NB4 (cell line): ENCODE data around the gene IL16.

Experiments
- DNase-seq: peaks from one replicate; pipeline ENCODE4 v3.0.0; 2010; ENCODE audit warnings: low read depth
- H3K4me3 ChIP-seq: one replicate; pipeline ENCODE4 v1.5.1; 2011; ENCODE audit warnings: mild to moderate bottlenecking, low read depth, low read length, moderate library complexity
- MYC ChIP-seq: IDR thresholded peaks from 2 replicates; pipeline ENCODE4 v1.6.1; 2011; ENCODE audit warnings: low read depth, low read length
- POLR2A ChIP-seq: IDR thresholded peaks from 2 replicates; pipeline ENCODE4 v1.6.1; 2011; ENCODE audit warnings: mild to moderate bottlenecking; ENCODE audit not compliant: insufficient read length; ENCODE audit errors: extremely low read depth
- TF ChIP-seq, protein P1 (sequence below): IDR thresholded peaks from 2 replicates; pipeline ENCODE4 v1.6.1; 2011; ENCODE audit warnings: low read depth, low read length
- TF ChIP-seq, protein P2 (sequence below): IDR thresholded peaks from one replicate; pipeline ENCODE4 v1.5.1; 2012; ENCODE audit warnings: low read depth, low read length

IL16 gene

DNA sequence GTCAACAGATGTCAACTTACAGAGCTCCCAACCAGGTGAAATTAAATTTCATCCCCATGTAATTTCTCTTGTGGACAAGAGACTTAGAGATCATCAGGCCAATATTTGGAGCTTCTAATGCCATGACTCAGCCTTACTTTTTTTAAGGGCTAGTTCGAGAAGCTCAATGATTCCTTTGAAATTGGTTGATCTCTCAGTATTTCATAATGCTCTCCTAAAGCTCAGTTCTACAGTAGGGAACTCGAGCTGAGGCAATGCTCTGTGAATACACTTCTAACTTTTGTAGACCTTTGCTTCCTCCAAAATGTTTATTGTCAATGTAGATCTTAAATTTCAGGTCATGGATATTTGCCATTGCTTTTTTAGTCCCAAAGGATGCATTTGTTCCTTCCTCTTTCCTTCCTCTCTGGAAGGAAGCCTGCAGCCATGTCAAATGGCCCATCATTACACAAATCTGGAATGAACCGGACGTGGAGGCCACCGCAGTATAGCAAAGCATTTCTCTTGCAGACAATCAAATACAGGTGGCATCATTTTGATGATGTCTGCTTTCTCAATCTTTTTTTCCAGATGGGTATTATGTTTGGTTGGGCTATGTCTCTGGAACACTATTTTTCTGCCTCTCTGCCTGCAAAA lies 98.9 kb downstream of the IL16 start:
- DNase-seq = peak; percentile 32
- TF ChIP-seq, protein P1, sequence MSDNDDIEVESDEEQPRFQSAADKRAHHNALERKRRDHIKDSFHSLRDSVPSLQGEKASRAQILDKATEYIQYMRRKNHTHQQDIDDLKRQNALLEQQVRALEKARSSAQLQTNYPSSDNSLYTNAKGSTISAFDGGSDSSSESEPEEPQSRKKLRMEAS = no peak
- no peak for TF ChIP-seq POLR2A
- TF ChIP-seq, protein P2, sequence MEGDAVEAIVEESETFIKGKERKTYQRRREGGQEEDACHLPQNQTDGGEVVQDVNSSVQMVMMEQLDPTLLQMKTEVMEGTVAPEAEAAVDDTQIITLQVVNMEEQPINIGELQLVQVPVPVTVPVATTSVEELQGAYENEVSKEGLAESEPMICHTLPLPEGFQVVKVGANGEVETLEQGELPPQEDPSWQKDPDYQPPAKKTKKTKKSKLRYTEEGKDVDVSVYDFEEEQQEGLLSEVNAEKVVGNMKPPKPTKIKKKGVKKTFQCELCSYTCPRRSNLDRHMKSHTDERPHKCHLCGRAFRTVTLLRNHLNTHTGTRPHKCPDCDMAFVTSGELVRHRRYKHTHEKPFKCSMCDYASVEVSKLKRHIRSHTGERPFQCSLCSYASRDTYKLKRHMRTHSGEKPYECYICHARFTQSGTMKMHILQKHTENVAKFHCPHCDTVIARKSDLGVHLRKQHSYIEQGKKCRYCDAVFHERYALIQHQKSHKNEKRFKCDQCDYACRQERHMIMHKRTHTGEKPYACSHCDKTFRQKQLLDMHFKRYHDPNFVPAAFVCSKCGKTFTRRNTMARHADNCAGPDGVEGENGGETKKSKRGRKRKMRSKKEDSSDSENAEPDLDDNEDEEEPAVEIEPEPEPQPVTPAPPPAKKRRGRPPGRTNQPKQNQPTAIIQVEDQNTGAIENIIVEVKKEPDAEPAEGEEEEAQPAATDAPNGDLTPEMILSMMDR = no peak
- no peak for TF ChIP-seq MYC
- H3K4me3 ChIP-seq = no peak overlapping the region

DNA sequence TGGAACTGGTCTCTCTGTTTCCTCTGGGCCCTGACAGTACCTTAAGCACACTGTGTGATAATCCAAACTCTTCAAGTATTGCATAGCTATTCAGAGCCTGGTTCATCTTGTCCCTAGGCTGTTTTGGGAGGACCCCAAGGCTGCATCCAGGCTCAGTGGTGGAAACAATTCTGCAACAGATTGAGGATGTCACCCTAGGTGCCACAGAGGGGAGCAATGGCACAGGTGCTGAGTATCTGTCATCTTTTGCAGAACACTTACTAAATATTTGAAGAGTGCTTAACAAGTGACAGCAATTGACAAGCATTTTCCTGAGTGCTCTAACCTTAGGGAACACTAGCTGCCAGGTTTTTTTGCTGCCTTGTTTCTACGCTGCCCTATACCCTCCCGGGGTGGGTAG lies 99.5 kb downstream of the IL16 start:
- peak overlapping the region; percentile 71 for H3K4me3 ChIP-seq
- DNase-seq = no peak
- TF ChIP-seq MYC = no peak
- TF ChIP-seq, protein P2 = no peak
- no peak for TF ChIP-seq POLR2A
- TF ChIP-seq, protein P1 = no peak

DNA sequence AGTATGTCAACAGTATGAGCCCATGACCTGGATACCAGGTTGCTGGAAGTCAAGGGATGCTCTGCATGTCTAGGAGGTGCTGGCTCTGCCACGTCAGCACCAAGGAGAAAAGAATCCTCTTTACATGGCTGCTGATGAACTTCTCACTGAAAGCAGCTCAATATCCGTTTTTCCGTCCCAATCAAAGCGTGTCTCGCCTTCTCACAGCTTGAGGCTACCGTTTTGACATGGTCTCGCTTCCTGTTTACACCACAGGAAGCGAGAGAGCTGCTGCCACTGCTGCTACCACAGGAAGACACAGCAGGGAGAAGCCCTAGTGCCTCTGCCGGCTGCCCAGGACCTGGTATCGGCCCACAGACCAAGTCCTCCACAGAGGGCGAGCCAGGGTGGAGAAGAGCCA lies 100.0 kb downstream of the IL16 start:
- TF ChIP-seq, protein P1 = peak; percentile 89
- TF ChIP-seq, protein P2 = no peak
- TF ChIP-seq MYC (peak; percentile 93), POLR2A (peak; percentile 69)
- H3K4me3 ChIP-seq = peak overlapping the region; percentile 71
- peak; percentile 96 for DNase-seq

DNA sequence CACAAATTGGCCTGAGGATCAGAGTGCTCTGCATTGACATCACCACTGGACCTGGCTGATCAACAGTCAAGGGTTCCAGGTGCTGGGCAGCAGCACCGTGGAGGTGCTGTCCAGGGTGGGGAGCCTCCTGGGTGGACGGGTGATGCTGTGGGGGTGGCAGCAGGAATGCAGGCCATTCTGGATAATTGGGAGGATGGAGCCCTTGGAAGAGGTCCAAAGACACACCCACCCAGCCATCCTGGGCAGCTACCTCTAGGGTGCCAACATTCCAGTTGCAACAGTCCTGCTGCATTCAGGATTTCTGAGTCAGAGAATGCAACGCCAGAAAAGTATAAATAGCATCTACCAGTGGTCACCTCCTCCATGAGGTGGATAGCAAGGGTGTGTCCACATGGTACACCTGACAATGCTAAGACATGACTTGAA lies 100.5 kb downstream of the IL16 start:
- TF ChIP-seq POLR2A (no peak), MYC (no peak)
- TF ChIP-seq, protein P2 = no peak
- TF ChIP-seq, protein P1 = no peak
- no peak for DNase-seq
- peak overlapping the region; percentile 71 for H3K4me3 ChIP-seq

DNA sequence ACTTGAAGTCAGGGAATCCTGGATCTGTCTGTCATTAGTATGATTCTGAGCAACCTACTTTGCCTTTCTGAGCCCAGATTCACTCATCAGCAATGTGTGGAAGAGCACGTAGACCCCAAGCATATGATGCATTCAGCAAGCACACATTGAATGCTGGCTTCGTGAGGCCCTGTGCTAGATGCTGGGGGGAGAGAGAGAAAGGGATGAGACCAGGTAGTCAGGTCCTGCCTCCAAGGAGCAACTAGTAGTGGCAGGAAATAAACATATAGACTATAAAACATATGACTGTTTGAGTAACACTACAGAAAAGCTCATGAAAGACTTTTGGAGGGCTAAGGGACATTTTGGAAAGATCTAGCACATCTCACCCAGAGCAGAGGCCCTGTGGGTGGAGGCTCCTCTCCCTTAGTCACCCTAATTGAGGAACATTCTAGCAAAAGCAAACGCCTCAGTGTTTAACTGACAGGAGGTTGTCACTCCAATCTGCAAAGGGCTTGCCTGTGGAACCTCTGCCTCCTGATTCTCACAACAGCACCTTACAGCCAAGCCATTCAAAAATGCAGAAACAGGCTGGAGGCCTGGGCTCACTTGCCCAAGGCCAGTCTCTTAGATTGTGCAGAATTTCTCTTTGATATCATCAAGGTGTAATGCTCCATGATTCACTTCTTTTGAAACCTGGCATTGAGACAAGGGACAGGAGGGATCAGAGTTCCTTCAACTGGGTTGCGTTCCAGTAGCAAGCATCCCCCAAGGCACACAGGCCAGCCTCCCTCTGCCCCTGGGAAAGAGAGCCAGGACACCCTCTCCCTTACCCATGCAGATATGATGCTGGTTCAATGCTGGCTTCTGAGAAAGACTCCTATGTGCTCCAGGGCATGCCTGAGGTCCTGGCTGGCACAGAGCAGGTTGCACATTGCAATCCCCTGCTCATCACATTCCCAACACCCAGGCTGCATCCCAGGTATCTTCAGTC lies 101.2 kb downstream of the IL16 start:
- H3K4me3 ChIP-seq = peak overlapping the region; percentile 71
- DNase-seq = peak; percentile 38
- TF ChIP-seq POLR2A (no peak), MYC (no peak)
- TF ChIP-seq, protein P2 = no peak
- TF ChIP-seq, protein P1 = no peak
